GM18508 (cell line): ENCODE results near the gene PPHLN1.

Source experiments
- ATAC-seq: cut with Tn5 transposase; IDR thresholded peaks from one replicate; pipeline ENCODE4 v1.9.1; 2021; ENCODE audit warnings: moderate number of reproducible peaks; ENCODE audit not compliant: insufficient read depth, unreplicated experiment

The PPHLN1 gene, protein sequence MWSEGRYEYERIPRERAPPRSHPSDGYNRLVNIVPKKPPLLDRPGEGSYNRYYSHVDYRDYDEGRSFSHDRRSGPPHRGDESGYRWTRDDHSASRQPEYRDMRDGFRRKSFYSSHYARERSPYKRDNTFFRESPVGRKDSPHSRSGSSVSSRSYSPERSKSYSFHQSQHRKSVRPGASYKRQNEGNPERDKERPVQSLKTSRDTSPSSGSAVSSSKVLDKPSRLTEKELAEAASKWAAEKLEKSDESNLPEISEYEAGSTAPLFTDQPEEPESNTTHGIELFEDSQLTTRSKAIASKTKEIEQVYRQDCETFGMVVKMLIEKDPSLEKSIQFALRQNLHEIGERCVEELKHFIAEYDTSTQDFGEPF

DNA sequence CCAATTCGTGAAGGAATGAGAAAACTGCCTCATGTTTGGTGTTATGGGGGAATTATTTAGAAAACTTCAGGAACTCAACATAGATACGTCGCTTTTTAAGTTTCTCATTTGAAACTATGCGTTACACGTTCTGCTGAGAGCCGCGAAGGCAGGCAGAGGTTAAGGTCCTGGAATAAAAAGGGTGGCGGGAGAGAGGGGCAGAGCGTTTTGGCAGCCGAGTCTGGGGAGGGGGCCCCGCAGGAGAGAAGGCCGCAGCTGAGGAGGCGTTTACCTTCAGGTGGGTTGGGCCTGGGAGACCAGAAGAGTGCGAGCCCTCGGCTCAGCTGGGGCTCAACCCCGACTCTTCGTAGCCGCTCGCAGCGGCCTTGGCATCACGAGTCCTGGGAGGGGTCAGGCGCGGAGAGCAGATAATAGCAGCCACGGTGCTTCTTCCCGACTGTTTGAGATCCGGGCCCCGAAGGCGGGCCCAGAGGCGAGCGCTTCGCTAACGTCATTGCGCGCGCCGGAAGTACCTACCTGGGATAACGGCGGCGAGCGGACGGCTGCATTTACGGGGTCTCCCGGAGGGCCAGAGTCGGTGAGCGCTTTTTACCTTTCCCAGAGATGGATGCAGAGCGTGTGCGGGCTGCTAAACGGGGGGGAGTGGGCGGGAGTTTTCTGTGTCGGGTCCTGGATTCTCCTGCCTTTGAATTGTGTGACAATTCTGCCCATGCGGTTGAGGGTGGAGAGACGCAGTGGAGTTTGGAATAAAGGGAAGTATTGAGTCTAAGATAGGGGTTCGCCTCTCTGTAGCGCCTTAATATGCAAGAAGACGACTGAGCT is at the start of gene PPHLN1, which contains the start of gene ZCRB1:
Gene PPHLN1 (plus strand): TSS at position 515 of the 822 bp plus-strand sequence. CDS start 9,736 bp downstream, outside the sequence.
Gene ZCRB1 (minus strand): TSS at position 442 of the 822 bp plus-strand sequence. CDS start 1,992 bp downstream, outside the sequence.
- peak; percentile 83 for ATAC-seq

DNA sequence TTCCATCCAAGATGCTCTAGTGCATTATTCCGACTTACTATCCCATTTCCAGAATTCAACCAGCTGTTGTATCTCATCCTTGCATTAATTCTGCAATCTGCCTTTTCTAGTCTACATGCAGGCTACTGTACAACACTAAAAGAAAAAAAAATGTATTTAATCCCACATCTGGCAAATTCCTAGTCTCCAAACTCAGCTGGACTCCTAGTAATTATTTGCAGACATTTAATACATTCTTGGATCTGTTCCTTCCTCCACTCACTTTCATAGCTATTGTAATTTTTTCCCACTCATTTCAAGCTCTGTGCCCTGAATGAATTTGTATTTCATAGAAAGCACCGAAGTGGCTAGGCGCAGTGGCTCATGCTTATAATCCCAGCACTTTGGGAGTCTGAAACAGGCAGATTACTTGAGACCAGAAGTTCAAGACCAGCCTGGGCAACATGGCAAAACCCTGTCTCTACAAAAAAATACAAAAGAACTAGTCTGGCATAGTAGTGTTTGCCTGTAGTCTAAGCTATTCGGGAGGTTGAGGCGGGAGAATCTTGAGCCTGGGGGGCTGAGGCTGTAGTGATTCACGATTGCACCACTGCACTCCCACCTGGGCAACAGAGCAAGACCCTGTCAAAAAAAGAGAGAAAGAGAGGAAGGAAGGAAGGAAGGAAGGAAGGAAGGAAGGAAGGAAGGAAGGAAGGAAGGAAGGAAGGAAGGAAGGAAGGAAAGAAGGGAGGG is 48.4 kb upstream of the PPHLN1 start:
- ATAC-seq = no peak

DNA sequence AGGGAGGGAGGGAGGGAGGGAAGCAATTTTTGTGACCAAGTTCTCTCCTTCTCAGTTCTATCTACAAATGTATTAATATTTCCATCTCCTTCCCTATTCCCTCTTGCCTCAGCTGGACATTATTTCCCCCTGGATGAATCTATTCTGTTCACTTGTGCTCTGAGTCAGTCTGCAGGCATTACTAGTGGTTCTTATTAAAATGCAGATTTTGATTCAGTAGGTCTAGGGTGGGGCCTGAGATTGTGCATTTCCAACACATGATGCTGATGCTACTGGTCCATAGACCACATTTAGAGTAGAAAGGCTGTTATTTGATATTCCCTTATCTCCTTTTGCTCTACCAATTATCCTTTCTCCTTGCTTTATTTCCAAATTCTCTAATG is 47.8 kb upstream of the PPHLN1 start:
- no peak for ATAC-seq

DNA sequence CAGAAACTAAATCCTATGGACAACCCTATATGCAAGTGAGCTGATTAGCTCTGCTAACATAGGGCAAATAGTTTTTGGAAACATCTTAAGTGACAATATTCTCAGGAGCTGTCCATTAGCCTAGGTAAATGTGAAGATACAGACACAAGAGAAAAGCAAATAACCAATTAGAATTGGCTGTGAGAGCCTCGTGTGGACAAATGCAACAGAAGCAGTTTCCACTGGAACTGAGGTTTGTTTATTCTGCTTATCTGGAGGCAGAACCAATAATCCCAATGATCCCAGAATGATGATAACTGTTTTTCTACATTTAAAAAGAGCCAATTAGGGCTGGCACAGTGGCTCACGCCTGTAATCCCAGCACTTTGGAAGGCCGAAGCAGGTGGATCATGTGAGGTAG is 44.7 kb upstream of the PPHLN1 start:
- no peak for ATAC-seq

DNA sequence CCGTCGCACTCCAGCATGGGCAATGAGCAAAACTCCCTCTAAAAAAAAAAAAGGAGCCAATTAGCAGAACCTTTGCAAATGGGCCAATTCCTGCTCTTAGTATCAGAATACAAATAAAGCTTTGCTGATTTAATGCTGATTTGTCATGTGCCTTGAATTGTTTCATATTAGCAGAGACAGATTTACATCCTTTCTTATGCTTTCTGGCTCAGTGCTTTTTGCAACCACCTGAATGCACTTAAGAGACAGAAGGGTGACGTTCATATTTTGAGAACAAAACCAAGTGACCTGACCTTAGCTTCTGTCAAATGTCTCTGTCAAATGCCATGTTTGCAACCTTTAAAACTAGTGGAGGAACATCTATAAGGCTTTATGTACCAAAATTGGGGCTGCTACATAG is 44.1 kb upstream of the PPHLN1 start:
- no peak for ATAC-seq

DNA sequence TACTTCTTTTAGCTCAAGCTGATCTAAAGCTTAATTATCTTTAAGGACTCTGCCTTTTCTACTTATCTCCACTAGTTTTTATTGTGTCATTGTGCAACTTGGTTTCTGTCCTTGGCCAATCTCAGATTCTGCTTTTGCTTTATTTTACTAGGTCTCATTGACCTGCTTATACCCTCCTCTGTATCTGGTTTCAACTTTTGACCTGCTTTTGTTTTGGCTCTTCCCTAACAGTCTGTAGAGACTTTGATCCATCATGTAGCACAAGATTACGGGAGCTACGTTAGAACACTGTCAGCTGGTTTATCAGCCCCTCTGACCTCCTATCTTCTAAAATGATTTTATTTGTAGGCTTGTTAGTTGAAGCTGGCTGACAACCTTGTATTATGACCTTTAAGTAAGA is 43.7 kb upstream of the PPHLN1 start:
- no peak for ATAC-seq

DNA sequence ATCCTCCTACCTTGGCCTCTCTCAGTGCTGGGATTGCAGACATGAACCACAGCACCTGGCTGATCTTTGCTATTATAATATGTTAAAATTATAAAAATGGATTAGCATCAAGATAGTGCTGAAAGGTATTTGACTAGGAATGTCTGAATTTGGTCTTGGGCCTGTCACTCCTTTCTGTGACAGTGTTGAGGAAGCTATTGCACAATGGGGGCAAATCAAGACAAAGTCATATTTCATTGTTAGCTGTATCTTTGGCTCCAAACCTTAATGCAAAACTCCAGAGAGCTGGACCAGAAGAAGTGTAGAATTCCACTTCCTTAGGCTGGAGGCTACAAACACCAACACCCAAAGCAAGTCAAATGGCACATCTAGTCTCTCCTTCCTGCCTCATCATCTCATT is 42.2 kb upstream of the PPHLN1 start:
- ATAC-seq = no peak

DNA sequence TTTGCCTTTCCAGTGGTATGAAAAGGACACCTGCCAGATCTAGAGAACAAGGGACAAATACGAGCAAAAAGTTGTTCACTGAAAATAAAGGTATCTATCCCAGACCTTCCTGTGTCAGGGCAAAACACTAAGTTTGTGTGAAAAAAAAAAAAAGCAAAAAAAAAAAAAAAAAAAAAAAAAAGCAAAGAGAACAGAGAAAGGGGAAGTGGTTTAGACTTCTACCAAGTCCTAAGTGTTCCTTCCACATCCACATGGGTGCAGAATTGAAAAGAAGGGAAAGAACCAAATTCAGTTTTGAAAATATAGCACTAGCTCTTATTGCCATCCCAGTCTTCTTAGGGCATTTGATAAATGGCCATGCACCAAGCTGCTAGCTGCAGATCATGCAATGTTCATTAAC is 41.8 kb upstream of the PPHLN1 start:
- ATAC-seq = no peak

DNA sequence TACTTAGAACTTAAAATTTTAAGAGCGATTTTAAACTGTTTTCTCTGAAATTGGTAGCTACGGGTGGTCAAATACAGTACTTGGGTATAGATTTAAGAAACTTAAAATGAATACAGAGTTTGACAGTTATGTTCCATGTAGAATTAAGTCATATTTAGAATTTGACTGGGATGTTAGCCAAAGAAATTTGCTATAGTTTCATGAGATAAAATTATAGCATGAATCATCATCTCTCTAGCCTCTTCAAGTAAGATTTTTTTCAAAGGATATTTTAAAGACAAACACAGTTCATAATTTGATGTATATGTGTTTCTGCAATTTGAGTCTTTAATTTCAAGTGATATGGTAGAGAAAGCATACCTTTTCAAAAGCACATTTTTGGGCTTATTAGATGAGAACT is 41.1 kb upstream of the PPHLN1 start:
- no peak for ATAC-seq

DNA sequence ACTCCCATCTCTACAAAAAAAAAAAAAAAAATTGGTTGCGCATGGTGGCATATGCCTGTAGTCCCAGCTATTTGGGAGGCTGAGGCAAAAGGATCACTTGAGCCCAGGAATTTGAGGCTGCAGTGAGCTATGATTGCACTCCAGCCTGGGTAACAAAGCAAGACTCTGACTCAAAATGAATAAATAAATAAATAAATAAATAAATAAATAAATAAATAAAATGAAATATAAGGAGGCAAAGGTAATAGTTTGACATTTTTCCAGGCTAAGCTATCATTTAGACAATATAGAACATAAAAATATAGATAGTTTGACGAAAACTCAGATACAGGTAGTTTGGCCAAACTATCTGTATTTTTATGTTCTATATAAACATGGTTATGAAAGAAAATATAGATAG is 40.5 kb upstream of the PPHLN1 start:
- ATAC-seq = no peak

DNA sequence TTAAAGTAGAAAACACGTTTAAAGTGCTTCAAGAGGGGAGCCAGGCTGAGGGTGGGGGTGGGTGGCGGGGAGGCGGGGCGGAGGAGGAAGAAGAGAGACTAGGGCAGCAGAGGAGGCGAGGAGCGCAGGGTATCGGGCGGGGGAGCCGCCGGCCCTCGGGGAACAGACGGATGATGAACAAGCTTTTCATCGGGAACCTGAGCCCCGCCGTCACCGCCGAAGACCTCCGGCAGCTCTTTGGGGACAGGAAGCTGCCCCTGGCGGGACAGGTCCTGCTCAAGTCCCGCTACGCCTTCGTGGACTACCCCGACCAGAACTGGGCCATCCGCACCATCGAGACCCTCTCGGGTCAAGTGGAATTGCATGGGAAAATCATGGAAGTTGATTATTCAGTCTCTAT is 39.2 kb upstream of the PPHLN1 start:
- ATAC-seq = no peak

DNA sequence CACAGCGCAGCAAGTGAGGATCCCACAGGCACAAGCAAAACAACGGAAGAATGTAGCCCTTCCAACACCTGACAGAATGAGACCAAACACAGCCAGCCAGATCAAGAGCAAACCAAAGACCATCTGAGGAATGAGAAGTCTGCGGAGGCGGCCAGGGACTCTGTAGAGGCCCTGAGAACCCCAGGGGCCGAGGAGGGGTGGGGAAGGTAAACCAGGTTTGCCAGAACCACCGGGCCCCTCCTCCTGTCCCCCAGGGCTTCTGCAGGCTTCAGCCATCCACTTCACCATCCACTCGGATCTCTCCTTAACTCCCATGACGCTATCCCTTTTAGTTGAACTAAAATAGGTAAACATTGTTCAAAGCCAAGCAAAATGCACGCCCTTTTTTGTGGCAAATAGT is 37.4 kb upstream of the PPHLN1 start:
- no peak for ATAC-seq

DNA sequence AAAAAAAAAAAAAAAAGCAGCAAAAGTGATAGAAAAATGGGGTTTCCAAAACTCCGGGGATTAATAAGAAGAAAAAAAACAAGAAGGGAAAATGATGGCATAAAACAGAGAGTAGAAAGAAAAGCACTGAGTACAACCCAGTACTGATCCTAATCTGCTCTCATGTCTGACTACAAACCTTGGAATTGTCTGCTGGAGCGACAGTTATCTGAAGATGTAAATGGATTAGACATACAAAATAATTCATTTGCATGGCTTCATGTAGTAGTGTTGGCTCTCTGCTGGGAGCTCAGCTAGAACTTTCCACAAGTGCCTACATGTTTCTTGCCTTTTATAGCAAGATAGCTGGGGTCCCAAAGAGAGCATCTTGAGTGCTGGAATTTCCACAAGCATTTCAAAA is 34.3 kb upstream of the PPHLN1 start:
- no peak for ATAC-seq

DNA sequence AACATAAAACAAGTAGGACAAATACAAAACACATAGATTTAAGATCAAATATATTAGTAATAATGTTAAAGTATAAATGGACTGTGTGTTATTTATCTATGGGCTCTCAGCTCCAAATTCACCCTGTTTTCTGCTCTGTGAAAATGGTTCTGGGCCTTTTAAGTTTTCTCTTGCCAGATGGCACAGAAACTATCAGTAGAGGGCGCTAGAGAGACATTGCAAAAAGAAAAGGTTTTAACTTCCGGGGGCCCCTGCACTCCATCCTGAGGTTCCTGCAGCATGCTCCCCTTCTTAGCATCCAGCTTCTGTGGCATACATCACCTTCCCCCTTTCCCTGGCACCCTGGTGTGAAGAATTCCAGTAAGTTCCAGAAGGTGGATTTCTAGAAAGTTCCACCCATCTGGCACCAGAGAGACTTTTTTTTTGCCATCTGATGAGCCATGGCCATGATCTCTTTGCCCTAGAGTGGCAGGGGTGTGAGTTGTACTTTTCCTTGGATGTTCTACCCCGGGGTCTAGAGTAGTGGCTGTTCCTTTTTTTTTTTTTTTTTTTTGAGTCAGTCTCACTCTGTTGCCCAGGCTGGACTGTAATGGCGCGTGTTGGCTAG is 29.4 kb upstream of the PPHLN1 start:
- no peak for ATAC-seq

DNA sequence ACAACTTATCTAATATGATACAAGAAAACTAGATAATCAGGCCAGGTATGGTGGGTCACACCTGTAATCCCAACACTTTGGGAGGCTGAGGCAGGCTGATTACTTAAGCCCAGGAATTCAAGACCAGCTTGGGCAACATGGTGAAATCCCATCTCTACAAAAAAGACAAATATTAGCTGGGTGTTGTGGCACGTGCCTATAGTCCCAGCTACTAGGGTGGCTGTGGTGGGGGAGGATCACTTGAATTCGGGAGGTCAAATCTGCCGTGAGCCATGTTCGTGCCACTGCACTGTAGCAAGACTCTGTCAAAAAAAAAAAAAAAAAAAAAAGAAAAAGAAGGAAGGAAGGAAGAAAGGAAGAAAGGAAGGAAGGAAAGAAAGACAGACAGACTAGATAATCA is 27.1 kb upstream of the PPHLN1 start:
- no peak for ATAC-seq

DNA sequence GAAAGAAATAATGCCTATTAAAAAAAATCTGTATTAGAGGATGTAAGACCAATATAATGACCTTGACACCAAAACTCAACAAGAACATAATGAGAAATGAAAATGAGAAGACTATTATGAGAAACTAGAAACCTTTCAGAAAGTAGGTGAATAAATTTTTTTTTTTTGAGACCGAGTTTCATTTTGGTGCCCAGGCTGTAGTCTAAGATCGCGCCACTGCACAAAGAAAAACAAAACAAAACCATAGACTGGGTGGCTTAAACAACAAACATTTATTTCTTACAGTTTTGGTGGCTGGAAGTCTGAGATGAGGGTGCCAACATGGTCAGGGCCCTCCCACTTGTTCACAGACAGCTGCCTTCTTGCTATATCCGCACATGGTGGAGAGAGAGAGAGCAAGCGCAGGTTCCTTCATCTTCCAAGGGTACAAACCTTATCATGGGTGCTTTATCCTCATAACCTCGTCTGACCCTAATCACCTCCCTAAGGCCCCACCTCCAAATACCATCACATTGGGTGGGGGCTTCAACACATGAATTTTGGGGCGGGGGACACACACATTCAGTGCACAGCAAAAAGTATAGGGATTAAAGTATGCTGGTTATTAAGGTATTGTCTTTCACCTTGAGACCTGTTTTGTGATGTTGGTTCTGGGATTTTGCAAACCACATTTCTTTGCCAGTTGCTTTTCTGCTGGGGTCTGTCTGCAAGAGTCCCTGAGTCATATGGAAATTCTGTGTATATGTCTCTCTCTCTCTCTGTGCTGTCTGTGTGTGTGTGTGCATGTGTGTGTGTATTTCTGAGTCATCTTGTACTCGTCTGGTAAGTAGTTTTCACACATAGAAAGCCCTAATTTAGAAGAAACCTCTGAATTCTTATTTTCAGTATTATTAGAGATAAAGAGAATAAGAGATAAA is 26.3 kb upstream of the PPHLN1 start:
- peak; percentile 71 for ATAC-seq

DNA sequence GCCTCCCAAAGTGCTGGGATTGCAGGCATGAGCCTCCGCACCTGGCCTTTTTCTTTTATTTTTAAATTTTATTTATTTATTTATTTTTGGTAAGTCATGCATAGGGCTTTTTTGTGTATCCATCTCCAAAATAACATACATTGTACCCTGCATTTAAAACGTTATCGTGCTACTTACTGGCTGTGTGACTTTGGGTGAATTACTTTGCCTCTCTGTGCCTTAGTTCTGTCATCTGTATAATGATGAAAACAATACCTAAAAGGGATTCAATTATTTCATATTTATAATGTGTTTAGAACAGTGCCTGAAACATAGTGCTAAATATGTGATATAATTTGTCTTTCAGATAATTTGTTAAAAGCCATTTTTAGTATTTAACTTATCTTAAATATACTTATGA is 19.7 kb upstream of the PPHLN1 start:
- ATAC-seq = no peak

DNA sequence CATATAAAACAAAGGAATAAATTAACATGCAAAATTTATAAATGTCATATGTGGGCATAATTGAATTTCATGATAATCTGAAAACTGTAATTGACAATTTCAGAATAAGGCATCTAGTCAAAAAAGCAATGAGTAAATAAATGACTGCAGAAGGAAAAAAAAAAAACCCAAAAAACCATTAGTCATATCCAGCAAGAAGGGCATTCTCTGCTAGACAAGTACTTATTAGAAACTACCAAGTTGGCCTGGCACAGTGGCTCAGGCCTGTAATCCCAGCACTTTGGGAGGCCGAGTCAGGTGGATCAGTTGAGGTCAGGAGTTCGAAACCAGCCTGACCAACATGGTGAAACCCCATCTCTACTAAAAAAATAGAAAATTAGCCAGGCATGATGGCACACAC is 17.6 kb upstream of the PPHLN1 start:
- no peak for ATAC-seq

DNA sequence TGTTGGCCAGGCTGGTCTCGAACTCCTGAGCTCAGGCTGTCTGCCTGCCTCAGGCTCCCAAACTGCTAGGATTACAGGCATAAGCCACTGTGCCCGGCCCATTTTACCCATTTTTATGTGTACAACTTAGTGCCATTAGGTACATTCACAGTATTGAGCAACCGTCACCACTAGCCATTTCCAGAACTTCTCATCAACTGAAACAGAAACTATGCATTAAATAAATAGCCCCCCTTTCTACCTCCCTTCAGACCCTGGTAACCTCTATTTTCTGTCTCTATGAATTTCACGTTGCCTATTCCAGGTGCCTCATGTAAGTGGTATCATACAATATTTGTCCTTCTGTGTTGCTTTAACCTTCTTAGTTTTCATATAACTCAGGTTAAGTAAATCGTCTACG is 16.0 kb upstream of the PPHLN1 start:
- no peak for ATAC-seq

DNA sequence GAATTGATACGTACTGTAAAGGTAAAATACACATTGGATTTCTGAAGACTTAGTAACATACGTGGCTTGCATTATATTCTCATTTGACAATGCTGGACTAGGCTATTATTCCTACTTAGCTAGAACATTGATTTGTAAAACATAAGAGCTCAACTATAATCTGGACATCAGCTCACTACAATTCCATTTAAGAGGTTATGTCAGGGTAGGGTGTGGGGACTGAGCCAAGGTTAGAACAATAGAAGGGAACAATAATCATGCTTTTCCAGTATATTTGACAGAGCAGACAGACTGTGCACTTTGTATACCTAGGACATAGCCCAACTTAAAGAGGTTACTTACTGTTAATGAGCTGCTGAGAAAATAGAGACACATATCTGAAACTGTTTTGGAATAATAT is 10.9 kb upstream of the PPHLN1 start:
- no peak for ATAC-seq
